ENCODE results near the gene MOB2.

DNA sequence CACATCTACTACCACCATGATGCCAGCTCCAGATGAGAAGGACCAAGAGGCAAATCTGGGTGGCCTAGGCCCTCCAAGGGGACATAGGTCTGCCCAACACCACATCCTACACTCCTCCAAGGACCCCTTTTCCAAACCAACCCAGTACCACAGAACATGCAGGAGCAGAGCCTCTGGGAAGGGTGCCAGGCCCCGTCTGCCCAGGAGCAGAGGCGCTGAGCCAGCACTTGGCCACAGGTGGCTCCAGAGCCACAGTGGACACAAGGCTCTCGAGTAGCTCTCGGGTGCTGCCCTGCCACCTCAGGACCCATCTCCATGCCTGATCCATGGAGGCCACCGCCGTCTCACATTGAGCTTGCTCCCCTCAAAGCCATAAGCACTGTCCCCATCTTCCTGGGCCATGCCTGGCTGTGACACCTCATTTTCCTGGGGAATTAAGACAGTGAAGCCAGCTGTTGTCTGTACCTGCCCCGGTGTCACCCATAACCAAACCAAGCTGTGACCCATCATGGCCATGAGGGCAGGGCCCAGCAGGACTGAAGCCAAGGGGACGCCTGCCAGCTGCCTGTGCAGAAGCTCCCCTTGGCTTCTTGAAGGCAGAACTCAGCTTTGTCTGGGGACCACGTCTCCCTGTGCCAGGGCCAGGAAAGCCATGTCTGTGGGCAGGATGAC lies 7.4 kb downstream of the MOB2 start:
- TF ChIP-seq FOXM1 (IDR thresholded peaks at IDR 0.05; ENCODE audit: borderline replicate concordance) (no peak), BHLHE40 (IDR thresholded peaks at IDR 0.05; ENCODE audit: borderline replicate concordance) (no peak), HDGF (IDR thresholded peaks at IDR 0.05; ENCODE audit: borderline replicate concordance) (no peak), LEF1 (IDR thresholded peaks at IDR 0.05; ENCODE audit: borderline replicate concordance) (no peak), FOXK2 (IDR thresholded peaks at IDR 0.05) (no peak), ZNF384 (IDR thresholded peaks at IDR 0.05) (no peak), FOXA1 (IDR thresholded peaks at IDR 0.05) (no peak), TARDBP (IDR thresholded peaks at IDR 0.05) (no peak), ELF4 (IDR thresholded peaks at IDR 0.05) (no peak), SUZ12 (IDR thresholded peaks at IDR 0.05) (no peak)

Measured in HEK293T (cell line).